SK-N-SH treated with all-trans-retinoic acid at 6 μM for 48 hours (cell line): ENCODE results near the gene COL5A2.

Experiments
- ARNTL ChIP-seq: fragments of 450-650 bp; formaldehyde crosslinking; IDR thresholded peaks from 2 replicates; pipeline ENCODE4 v1.5.0; 2020; ENCODE audit warnings: low read depth, mild to moderate bottlenecking, moderate library complexity, borderline replicate concordance
- BACH2 ChIP-seq: fragments of 250-450 bp; sonication (Bioruptor Pico); IDR thresholded peaks from 2 replicates; pipeline ENCODE4 v1.9.0; 2021; ENCODE audit warnings: mild to moderate bottlenecking, borderline replicate concordance
- ESRRG ChIP-seq: fragments of 250-450 bp; sonication (Bioruptor Pico); IDR thresholded peaks from 2 replicates; pipeline ENCODE4 v1.6.1; 2021; ENCODE audit warnings: mild to moderate bottlenecking
- GLIS3 ChIP-seq: fragments of 250-450 bp; sonication (Bioruptor Pico); IDR thresholded peaks from 2 replicates; pipeline ENCODE4 v1.5.0; 2020; ENCODE audit warnings: mild to moderate bottlenecking, moderate library complexity
- TOX ChIP-seq: fragments of 250-450 bp; sonication (Bioruptor Pico); IDR thresholded peaks from 2 replicates; pipeline ENCODE4 v1.8.0; 2021; ENCODE audit warnings: mild to moderate bottlenecking, moderate library complexity, borderline replicate concordance
- ZC3H10 ChIP-seq: fragments of 250-450 bp; sonication (Bioruptor Pico); IDR thresholded peaks from 2 replicates; pipeline ENCODE4 v1.5.1; 2021; ENCODE audit warnings: mild to moderate bottlenecking, moderate library complexity
- ZFP3 ChIP-seq: fragments of 250-450 bp; sonication (Bioruptor Pico); IDR thresholded peaks from 2 replicates; pipeline ENCODE4 v1.5.0; 2020; ENCODE audit warnings: mild to moderate bottlenecking, moderate library complexity
- ZFP30 ChIP-seq: fragments of 450-650 bp; formaldehyde crosslinking; IDR thresholded peaks from 2 replicates; pipeline ENCODE4 v1.5.0; 2022; ENCODE audit warnings: mild to moderate bottlenecking, moderate library complexity
- ZNF8 ChIP-seq: fragments of 450-650 bp; formaldehyde crosslinking; IDR thresholded peaks from 2 replicates; pipeline ENCODE4 v1.5.0; 2020; ENCODE audit warnings: mild to moderate bottlenecking, moderate library complexity
- TF ChIP-seq, protein P1 (sequence below): fragments of 250-450 bp; sonication (Bioruptor Pico); IDR thresholded peaks from 2 replicates; pipeline ENCODE4 v1.5.1; 2020; ENCODE audit warnings: low read depth, mild to moderate bottlenecking, moderate library complexity
- TF ChIP-seq, protein P2 (sequence below): fragments of 250-450 bp; sonication (Bioruptor Pico); IDR thresholded peaks from 2 replicates; pipeline ENCODE4 v1.5.0; 2020; ENCODE audit warnings: mild to moderate bottlenecking, moderate library complexity

DNA sequence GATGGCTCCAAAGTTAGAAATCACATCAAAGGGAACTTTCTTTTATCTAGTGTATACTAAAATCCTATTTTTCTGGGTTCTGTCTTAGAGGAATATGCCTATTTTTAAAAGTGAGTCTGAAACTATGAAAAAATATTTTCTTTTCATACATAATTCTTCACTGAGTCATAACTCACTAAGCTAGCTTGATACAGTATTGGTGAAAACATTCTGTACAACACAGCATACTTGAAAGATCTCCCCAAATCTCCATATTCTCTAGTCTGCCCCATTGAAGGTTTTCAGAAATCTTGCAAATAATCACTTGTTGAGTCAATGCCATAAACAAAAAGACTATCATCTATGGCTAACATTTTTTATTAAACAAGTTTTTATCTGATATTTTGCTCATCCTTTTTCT is 160.9 kb downstream of the COL5A2 start:
- TF ChIP-seq ZC3H10 (CRISPR knock-in tag) (no peak), ZFP3 (no peak), ZFP30 (CRISPR knock-in tag) (no peak), GLIS3 (CRISPR knock-in tag) (no peak), BACH2 (CRISPR knock-in tag) (no peak), ARNTL (CRISPR knock-in tag) (no peak), TOX (no peak), ZNF8 (CRISPR knock-in tag) (no peak), ESRRG (no peak)
- TF ChIP-seq, protein P1, sequence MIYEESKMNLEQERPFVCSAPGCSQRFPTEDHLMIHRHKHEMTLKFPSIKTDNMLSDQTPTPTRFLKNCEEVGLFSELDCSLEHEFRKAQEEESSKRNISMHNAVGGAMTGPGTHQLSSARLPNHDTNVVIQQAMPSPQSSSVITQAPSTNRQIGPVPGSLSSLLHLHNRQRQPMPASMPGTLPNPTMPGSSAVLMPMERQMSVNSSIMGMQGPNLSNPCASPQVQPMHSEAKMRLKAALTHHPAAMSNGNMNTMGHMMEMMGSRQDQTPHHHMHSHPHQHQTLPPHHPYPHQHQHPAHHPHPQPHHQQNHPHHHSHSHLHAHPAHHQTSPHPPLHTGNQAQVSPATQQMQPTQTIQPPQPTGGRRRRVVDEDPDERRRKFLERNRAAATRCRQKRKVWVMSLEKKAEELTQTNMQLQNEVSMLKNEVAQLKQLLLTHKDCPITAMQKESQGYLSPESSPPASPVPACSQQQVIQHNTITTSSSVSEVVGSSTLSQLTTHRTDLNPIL (CRISPR knock-in tag), result no peak
- TF ChIP-seq, protein P2, sequence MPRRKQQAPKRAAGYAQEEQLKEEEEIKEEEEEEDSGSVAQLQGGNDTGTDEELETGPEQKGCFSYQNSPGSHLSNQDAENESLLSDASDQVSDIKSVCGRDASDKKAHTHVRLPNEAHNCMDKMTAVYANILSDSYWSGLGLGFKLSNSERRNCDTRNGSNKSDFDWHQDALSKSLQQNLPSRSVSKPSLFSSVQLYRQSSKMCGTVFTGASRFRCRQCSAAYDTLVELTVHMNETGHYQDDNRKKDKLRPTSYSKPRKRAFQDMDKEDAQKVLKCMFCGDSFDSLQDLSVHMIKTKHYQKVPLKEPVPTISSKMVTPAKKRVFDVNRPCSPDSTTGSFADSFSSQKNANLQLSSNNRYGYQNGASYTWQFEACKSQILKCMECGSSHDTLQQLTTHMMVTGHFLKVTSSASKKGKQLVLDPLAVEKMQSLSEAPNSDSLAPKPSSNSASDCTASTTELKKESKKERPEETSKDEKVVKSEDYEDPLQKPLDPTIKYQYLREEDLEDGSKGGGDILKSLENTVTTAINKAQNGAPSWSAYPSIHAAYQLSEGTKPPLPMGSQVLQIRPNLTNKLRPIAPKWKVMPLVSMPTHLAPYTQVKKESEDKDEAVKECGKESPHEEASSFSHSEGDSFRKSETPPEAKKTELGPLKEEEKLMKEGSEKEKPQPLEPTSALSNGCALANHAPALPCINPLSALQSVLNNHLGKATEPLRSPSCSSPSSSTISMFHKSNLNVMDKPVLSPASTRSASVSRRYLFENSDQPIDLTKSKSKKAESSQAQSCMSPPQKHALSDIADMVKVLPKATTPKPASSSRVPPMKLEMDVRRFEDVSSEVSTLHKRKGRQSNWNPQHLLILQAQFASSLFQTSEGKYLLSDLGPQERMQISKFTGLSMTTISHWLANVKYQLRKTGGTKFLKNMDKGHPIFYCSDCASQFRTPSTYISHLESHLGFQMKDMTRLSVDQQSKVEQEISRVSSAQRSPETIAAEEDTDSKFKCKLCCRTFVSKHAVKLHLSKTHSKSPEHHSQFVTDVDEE (CRISPR knock-in tag), result no peak
